ENCODE results near the gene KLC1. TPM values are rescaled to one million over a fixed set of nuclear protein-coding genes. Genes with fewer than 3 reads are reported as not detected.

KLC1 gene
- total and polyA plus RNA-seq, 8 donors = 56.5 to 522 (median 123) TPM

- WGBS, 5 donors = 71 to 86% (median 80%) methylated on average over 7 to 25 of the region's 25 CpGs
These were observed 71.1 kb downstream of the KLC1 start for GRCh38 chr14:103699901-103700752.

GRCh38 chr14:103700753-103701490, 71.9 kb downstream of the KLC1 start:
- peak in 1 of 2 donors; percentile 7 for DNase-seq
- intact Hi-C loops (cut with DNase I; ENCODE audit: low total_unique reads) = no loop called here
- H3K27ac ChIP-seq = peak overlapping the region in 1 of 5 donors; percentile 71
- H3K27me3 ChIP-seq = no peaks in the 10 kb centered on the region
- no peak overlapping the region for H3K4me3 ChIP-seq
- peaks cover 28 to 89% (median 78%) of the 10 kb centered on the region in 4 donors for H3K36me3 ChIP-seq
- no peak for TF ChIP-seq POLR2AphosphoS5 (IDR thresholded peaks at IDR 0.05)
- TF ChIP-seq, protein P1, sequence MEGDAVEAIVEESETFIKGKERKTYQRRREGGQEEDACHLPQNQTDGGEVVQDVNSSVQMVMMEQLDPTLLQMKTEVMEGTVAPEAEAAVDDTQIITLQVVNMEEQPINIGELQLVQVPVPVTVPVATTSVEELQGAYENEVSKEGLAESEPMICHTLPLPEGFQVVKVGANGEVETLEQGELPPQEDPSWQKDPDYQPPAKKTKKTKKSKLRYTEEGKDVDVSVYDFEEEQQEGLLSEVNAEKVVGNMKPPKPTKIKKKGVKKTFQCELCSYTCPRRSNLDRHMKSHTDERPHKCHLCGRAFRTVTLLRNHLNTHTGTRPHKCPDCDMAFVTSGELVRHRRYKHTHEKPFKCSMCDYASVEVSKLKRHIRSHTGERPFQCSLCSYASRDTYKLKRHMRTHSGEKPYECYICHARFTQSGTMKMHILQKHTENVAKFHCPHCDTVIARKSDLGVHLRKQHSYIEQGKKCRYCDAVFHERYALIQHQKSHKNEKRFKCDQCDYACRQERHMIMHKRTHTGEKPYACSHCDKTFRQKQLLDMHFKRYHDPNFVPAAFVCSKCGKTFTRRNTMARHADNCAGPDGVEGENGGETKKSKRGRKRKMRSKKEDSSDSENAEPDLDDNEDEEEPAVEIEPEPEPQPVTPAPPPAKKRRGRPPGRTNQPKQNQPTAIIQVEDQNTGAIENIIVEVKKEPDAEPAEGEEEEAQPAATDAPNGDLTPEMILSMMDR (IDR thresholded peaks at IDR 0.05) = no peak
- no peak for TF ChIP-seq POLR2A (IDR thresholded peaks at IDR 0.05)
- no peak for TF ChIP-seq EP300 (IDR thresholded peaks at IDR 0.05)
- H3K9me3 ChIP-seq = no peaks in the 10 kb centered on the region
- 86 to 90% (median 87%) methylated on average over 13 to 21 of the region's 21 CpGs for WGBS, 5 donors
- H3K4me1 ChIP-seq = peaks cover 32 to 63% (median 60%) of the 10 kb centered on the region in 4 donors

More at GRCh38 chr14:103699901-103700752, 71.1 kb downstream of the KLC1 start:
- no peaks in the 10 kb centered on the region for H3K9me3 ChIP-seq
- no peaks in the 10 kb centered on the region for H3K27me3 ChIP-seq
- no peak for DNase-seq
- H3K27ac ChIP-seq = peak overlapping the region in 2 of 5 donors; percentile 10 to 71
- TF ChIP-seq, protein P1 (IDR thresholded peaks at IDR 0.05) = no peak
- TF ChIP-seq EP300 (IDR thresholded peaks at IDR 0.05) = no peak
- no peak for TF ChIP-seq POLR2A (IDR thresholded peaks at IDR 0.05)
- no peak for TF ChIP-seq POLR2AphosphoS5 (IDR thresholded peaks at IDR 0.05)
- peaks cover 28 to 82% (median 75%) of the 10 kb centered on the region in 4 donors for H3K36me3 ChIP-seq
- intact Hi-C loops (cut with DNase I; ENCODE audit: low total_unique reads) = no loop called here
- peaks cover 38 to 63% (median 59%) of the 10 kb centered on the region in 4 donors for H3K4me1 ChIP-seq
- H3K4me3 ChIP-seq = no peak overlapping the region

DNA sequence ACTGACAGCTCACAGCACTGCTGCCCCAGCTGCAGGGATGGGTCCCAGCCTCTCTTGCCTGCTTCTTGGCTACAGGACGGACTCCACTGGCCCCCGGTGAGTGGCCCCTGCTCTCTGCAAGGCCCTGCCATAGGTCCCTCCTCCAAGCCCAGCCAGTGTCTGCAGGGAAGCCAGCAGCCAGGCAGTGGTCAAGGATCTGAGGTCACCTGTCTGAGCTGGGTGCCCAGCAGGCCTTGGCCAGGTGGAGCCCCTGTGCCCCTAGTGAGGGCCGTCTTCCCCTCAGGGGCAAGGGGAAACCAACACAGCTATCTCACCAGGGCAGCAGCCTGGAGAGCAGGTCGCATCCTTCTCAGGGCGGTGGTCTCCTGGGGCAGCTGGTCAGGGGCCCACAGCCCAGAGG, 73.1 kb downstream of the KLC1 start:
- TF ChIP-seq, protein P1 (IDR thresholded peaks at IDR 0.05) = no peak
- TF ChIP-seq POLR2AphosphoS5 (IDR thresholded peaks at IDR 0.05) (no peak), EP300 (IDR thresholded peaks at IDR 0.05) (no peak), POLR2A (IDR thresholded peaks at IDR 0.05) (no peak)
- H3K9me3 ChIP-seq = no peaks in the 10 kb centered on the region
- H3K27ac ChIP-seq = no peak overlapping the region
- peaks cover 23 to 63% (median 54%) of the 10 kb centered on the region in 4 donors for H3K4me1 ChIP-seq
- peaks cover 32 to 100% (median 89%) of the 10 kb centered on the region in 4 donors for H3K36me3 ChIP-seq
- H3K27me3 ChIP-seq = no peaks in the 10 kb centered on the region
- no peak overlapping the region for H3K4me3 ChIP-seq
- intact Hi-C loops (cut with DNase I; ENCODE audit: low total_unique reads) = no loop called here
- DNase-seq = peak in 1 of 2 donors; percentile 4
- 73 to 96% (median 89%) methylated on average over 2 to 5 of the region's 5 CpGs for WGBS, 5 donors
